Lower leg skin (tissue), 3 donors: ENCODE results near the gene PF4V1.

Source experiments
- POLR2A ChIP-seq, 2 donors: fragments of 450-650 bp; IDR thresholded peaks; one replicate each; pipeline ENCODE4 v1.6.1; 2016 to 2017; ENCODE audit warnings: antibody characterized with exemption in 2 of 2, mild to moderate bottlenecking in 1 of 2, moderate library complexity in 1 of 2
- TF ChIP-seq, protein P1 (sequence below), 3 donors: fragments of 450-650 bp; IDR thresholded peaks; one replicate each; pipeline ENCODE4 v1.5.1; 2016; ENCODE audit warnings: antibody characterized with exemption in 3 of 3, mild to moderate bottlenecking in 3 of 3, moderate library complexity in 2 of 3

DNA sequence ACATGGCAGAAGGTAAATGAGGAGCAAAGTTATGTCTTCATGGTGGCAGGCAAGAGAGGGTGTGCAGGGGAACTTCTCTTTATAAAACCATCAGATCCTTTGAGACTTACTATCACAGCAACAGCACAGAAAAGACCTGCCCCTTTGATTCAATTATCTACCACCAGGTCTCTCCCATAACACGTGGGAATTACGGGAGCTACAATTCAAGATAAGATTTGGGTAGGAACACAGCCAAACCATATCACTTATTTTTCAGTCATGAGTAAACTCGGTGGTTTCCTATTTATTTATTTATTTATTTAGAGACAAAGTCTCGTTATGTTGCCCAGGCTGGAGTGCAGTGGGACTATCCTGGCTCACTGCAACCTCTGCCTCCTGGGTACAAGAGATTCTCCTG, 38.2 kb downstream of the PF4V1 start:
- TF ChIP-seq, protein P1, sequence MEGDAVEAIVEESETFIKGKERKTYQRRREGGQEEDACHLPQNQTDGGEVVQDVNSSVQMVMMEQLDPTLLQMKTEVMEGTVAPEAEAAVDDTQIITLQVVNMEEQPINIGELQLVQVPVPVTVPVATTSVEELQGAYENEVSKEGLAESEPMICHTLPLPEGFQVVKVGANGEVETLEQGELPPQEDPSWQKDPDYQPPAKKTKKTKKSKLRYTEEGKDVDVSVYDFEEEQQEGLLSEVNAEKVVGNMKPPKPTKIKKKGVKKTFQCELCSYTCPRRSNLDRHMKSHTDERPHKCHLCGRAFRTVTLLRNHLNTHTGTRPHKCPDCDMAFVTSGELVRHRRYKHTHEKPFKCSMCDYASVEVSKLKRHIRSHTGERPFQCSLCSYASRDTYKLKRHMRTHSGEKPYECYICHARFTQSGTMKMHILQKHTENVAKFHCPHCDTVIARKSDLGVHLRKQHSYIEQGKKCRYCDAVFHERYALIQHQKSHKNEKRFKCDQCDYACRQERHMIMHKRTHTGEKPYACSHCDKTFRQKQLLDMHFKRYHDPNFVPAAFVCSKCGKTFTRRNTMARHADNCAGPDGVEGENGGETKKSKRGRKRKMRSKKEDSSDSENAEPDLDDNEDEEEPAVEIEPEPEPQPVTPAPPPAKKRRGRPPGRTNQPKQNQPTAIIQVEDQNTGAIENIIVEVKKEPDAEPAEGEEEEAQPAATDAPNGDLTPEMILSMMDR (IDR thresholded peaks at IDR 0.05): no peak
- no peak for TF ChIP-seq POLR2A (IDR thresholded peaks at IDR 0.05)
